Ascending aorta (tissue), 2 donors: ENCODE data around the gene FAM180A. TPM values are rescaled to one million over a fixed set of nuclear protein-coding genes. Genes with fewer than 3 reads are reported as not detected.
A peak's percentile ranks its signal among the peaks of the same experiment; 100 is the strongest.
"Not testable (repeated sequence)": the region's sequence is repeated elsewhere in the genome, so short reads cannot be mapped to it uniquely, and the experiment has no call there.

Source experiments
- DNase-seq, 2 donors: peaks; one replicate each; pipeline ENCODE4 v3.0.0-alpha.2; 2019; ENCODE audit warnings: low spot score in 2 of 2
- H3K27ac ChIP-seq, 2 donors: fragments of 200-600 bp; sonication (generic); one replicate each; pipeline ENCODE4 v1.5.1; 2016 to 2017; ENCODE audit warnings: mild to moderate bottlenecking in 1 of 2
- H3K27me3 ChIP-seq: fragments of 200-600 bp; sonication (generic); one replicate; pipeline ENCODE4 v1.5.1; 2017
- H3K36me3 ChIP-seq, 2 donors: fragments of 200-600 bp; sonication (generic); one replicate each; pipeline ENCODE4 v1.5.1; 2016
- H3K4me1 ChIP-seq, 2 donors: fragments of 200-600 bp; sonication (generic); one replicate each; pipeline ENCODE4 v1.5.1; 2016 to 2017; ENCODE audit warnings: mild to moderate bottlenecking in 1 of 2
- H3K4me3 ChIP-seq, 2 donors: fragments of 200-600 bp; sonication (generic); one replicate each; pipeline ENCODE4 v1.5.1; 2016 to 2017; ENCODE audit warnings: mild to moderate bottlenecking in 1 of 2
- H3K9me3 ChIP-seq, 2 donors: fragments of 200-600 bp; sonication (generic); one replicate each; pipeline ENCODE4 v1.5.1; 2016
- CTCF ChIP-seq, 3 experiments: fragments of 200-600 bp in 2 of 3; fragments of 450-650 bp in 1 of 3; sonication (generic) in 2 of 3; IDR thresholded peaks; one replicate each; pipeline ENCODE4 v1.5.1; 2016 to 2019; ENCODE audit warnings: antibody characterized with exemption in 3 of 3, mild to moderate bottlenecking in 1 of 3, moderate library complexity in 1 of 3
- intact Hi-C: fragments of 100-400 bp; cut with DNase I; formaldehyde crosslinking; loops from one replicate; pipeline ENCODE4 v1.15.1; 2023
- total RNA-seq: library from RNA; depleted of rRNA; stranded (reverse); fragments of >200 nt; gene quantifications from one replicate; pipeline ENCODE4 v1.1.0, GENCODE V29; 2016

Gene FAM180A
- total RNA-seq, 1 donor from 2014 or later: 121 TPM

- no peaks in the 10 kb centered on the region for H3K27me3 ChIP-seq
- no peak for TF ChIP-seq CTCF (IDR thresholded peaks at IDR 0.05)
- H3K36me3 ChIP-seq: peaks cover 15 to 19% of the 10 kb centered on the region in 2 donors
- no peak for DNase-seq
- H3K9me3 ChIP-seq: no peaks in the 10 kb centered on the region
- H3K27ac ChIP-seq: peak overlapping the region in 1 of 2 donors; percentile 35
- intact Hi-C loops: no loop called here
- peaks cover 20 to 33% of the 10 kb centered on the region in 2 donors for H3K4me1 ChIP-seq
- no peak overlapping the region for H3K4me3 ChIP-seq
These were observed 7.7 kb downstream of the FAM180A start for GRCh38 chr7:135740889-135741288.

GRCh38 chr7:135737306-135737647 is 11.3 kb downstream of the FAM180A start:
- DNase-seq, H3K4me3 ChIP-seq, H3K9me3 ChIP-seq, H3K4me1 ChIP-seq, intact Hi-C loops, H3K27ac ChIP-seq, H3K27me3 ChIP-seq: not testable (repeated sequence)
- peaks cover 47 to 49% of the 10 kb centered on the region in 2 donors for H3K36me3 ChIP-seq

GRCh38 chr7:135736586-135737305 is 11.9 kb downstream of the FAM180A start:
- no peak overlapping the region for H3K4me3 ChIP-seq
- no peak for TF ChIP-seq CTCF (IDR thresholded peaks at IDR 0.05)

GRCh38 chr7:135734343-135734689 is 14.3 kb downstream of the FAM180A start:
- H3K4me1 ChIP-seq: no peaks in the 10 kb centered on the region
- H3K36me3 ChIP-seq: peaks cover 40 to 54% of the 10 kb centered on the region in 2 donors
- no peak for TF ChIP-seq CTCF (IDR thresholded peaks at IDR 0.05)
- no peaks in the 10 kb centered on the region for H3K27me3 ChIP-seq
- H3K27ac ChIP-seq: no peak overlapping the region
- intact Hi-C loops: no loop called here
- no peak overlapping the region for H3K4me3 ChIP-seq
- H3K9me3 ChIP-seq: no peaks in the 10 kb centered on the region
- DNase-seq: no peak

More at GRCh38 chr7:135736586-135737305, 11.9 kb downstream of the FAM180A start:
- DNase-seq: no peak
- no peak overlapping the region for H3K27ac ChIP-seq
- intact Hi-C loops: no loop called here
- H3K27me3 ChIP-seq: no peaks in the 10 kb centered on the region
- H3K36me3 ChIP-seq: peaks cover 47 to 50% of the 10 kb centered on the region in 2 donors
- H3K4me1 ChIP-seq: peaks cover 0 to 2% of the 10 kb centered on the region in 2 donors
- no peaks in the 10 kb centered on the region for H3K9me3 ChIP-seq

- Histone ChIP-seq H3K4me3 (no peak overlapping the region), H3K9me3 (no peaks in the 10 kb centered on the region), H3K4me1 (no peaks in the 10 kb centered on the region), H3K36me3 (peaks cover 40 to 54% of the 10 kb centered on the region in 2 donors), H3K27me3 (no peaks in the 10 kb centered on the region), H3K27ac (peak overlapping the region in 1 of 2 donors; percentile 4)
- intact Hi-C loops: no loop called here
- TF ChIP-seq CTCF (IDR thresholded peaks at IDR 0.05): no peak
- DNase-seq: no peak
These were observed 14.8 kb downstream of the FAM180A start for GRCh38 chr7:135733603-135734342.

GRCh38 chr7:135731131-135731530 is 17.5 kb downstream of the FAM180A start:
- no peak overlapping the region for H3K4me3 ChIP-seq
- H3K4me1 ChIP-seq: no peaks in the 10 kb centered on the region
- no peak for TF ChIP-seq CTCF (IDR thresholded peaks at IDR 0.05)

More at GRCh38 chr7:135731131-135731530, 17.5 kb downstream of the FAM180A start:
- Histone ChIP-seq H3K9me3 (no peaks in the 10 kb centered on the region), H3K36me3 (peaks cover 30 to 45% of the 10 kb centered on the region in 2 donors), H3K27ac (peak overlapping the region in 1 of 2 donors; percentile 11), H3K27me3 (no peaks in the 10 kb centered on the region)
- intact Hi-C loops: no loop called here
- DNase-seq: no peak
